Measurements from ENCODE around the gene CDH13. TPM values are rescaled to one million over a fixed set of nuclear protein-coding genes. Genes with fewer than 3 reads are reported as not detected.

The CDH13 gene
- total RNA-seq, 1 experiment from 2014 or later, result 49.3 TPM

- Mint-ChIP-seq H3K4me1 (ENCODE audit: insufficient read depth, unreplicated experiment) (peaks cover 7% of the 10 kb centered on the region), H3K27ac (ENCODE audit: low read depth, unreplicated experiment) (no peak overlapping the region), H3K36me3 (ENCODE audit: insufficient read depth, unreplicated experiment) (peaks cover 4% of the 10 kb centered on the region), H3K4me3 (ENCODE audit: unreplicated experiment) (no peak overlapping the region), H3K9me3 (ENCODE audit: unreplicated experiment) (peaks cover 9% of the 10 kb centered on the region), H3K27me3 (ENCODE audit: insufficient read depth, unreplicated experiment) (no peaks in the 10 kb centered on the region)
- intact Hi-C loops (cut with micrococcal nuclease), result no loop called here
- DNase-seq (ENCODE audit: unreplicated experiment), result no peak
- ChIA-PET CTCF (interaction anchor here (0.8 kb wide), 1 partner anchor 394 kb away, joined by 3 read pairs; no protein-coding TSS in a partner anchor), POLR2A (interaction anchor here (0.6 to 1.4 kb wide), 2 partner anchors 18 to 59 kb away, joined by 3 to 6 read pairs; no protein-coding TSS in a partner anchor)
- TF ChIP-seq CTCF (IDR thresholded peaks at IDR 0.05; ENCODE audit: unreplicated experiment), result no peak
- no TSS peak for BruUV-seq (replicated peaks)
Measured at GRCh38 chr16:83532634-83533033, 905.9 kb downstream of the CDH13 start.

DNA sequence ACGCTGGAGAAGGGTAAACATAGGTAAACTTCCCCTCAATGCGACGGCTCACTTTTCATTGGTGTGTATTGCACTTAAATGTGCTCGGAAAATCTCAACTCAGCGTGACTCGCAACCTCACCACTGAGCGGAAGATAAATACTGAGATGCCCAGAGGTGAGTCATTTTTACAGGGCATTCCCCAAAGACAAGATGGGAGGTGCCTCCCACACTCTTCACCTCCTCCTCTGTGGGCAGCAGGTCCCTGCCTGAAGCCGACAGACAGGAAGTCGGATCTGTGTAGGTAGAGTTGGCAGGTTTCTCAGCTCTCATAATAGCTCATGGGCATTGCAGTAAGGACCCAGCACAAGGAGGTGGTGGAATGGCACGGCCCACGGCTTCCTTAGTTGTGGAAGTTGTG, 906.4 kb downstream of the CDH13 start:
- BruUV-seq (replicated peaks), result no TSS peak
- H3K9me3 Mint-ChIP-seq (ENCODE audit: unreplicated experiment), result peaks cover 9% of the 10 kb centered on the region
- peak overlapping the region; percentile 15 for H3K4me3 Mint-ChIP-seq (ENCODE audit: unreplicated experiment)
- H3K36me3 Mint-ChIP-seq (ENCODE audit: insufficient read depth, unreplicated experiment), result peaks cover 4% of the 10 kb centered on the region
- POLR2A ChIA-PET, result interaction anchor here (0.6 to 1.4 kb wide), 2 partner anchors 18 to 60 kb away, joined by 3 to 6 read pairs; no protein-coding TSS in a partner anchor
- intact Hi-C loops (cut with micrococcal nuclease), result no loop called here
- peak; percentile 87 for DNase-seq (ENCODE audit: unreplicated experiment)
- CTCF ChIA-PET, result no interaction called here
- no peak overlapping the region for H3K27ac Mint-ChIP-seq (ENCODE audit: low read depth, unreplicated experiment)
- H3K4me1 Mint-ChIP-seq (ENCODE audit: insufficient read depth, unreplicated experiment), result peaks cover 7% of the 10 kb centered on the region
- H3K27me3 Mint-ChIP-seq (ENCODE audit: insufficient read depth, unreplicated experiment), result no peaks in the 10 kb centered on the region
- no peak for TF ChIP-seq CTCF (IDR thresholded peaks at IDR 0.05; ENCODE audit: unreplicated experiment)

DNA sequence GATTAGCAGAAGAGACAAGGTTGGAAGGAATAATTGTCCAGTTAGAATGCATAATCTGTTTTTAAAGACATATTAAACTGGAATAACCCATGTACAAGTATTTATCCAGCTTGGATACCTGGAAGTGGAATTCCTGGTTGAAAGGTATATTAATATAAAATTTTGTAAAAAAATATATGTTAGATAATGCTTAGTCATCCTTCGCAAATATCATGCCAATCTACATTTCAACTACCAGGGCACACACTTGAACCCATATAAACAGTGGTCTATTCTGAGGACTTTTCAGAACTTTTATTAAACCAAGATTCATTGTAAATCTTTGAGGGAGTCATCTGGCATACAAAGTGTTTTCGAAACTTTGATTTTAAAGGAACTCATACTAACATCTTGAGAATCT, 911.9 kb downstream of the CDH13 start:
- intact Hi-C loops (cut with micrococcal nuclease), result no loop called here
- DNase-seq (ENCODE audit: unreplicated experiment), result no peak
- TF ChIP-seq CTCF (IDR thresholded peaks at IDR 0.05; ENCODE audit: unreplicated experiment), result no peak
- ChIA-PET CTCF (no interaction called here), POLR2A (no interaction called here)
- no peak overlapping the region for H3K4me3 Mint-ChIP-seq (ENCODE audit: unreplicated experiment)
- H3K27me3 Mint-ChIP-seq (ENCODE audit: insufficient read depth, unreplicated experiment), result no peaks in the 10 kb centered on the region
- BruUV-seq (replicated peaks), result no TSS peak
- peaks cover 9% of the 10 kb centered on the region for H3K9me3 Mint-ChIP-seq (ENCODE audit: unreplicated experiment)
- H3K27ac Mint-ChIP-seq (ENCODE audit: low read depth, unreplicated experiment), result no peak overlapping the region
- no peaks in the 10 kb centered on the region for H3K4me1 Mint-ChIP-seq (ENCODE audit: insufficient read depth, unreplicated experiment)
- peaks cover 4% of the 10 kb centered on the region for H3K36me3 Mint-ChIP-seq (ENCODE audit: insufficient read depth, unreplicated experiment)

- BruUV-seq (replicated peaks), result no TSS peak
- DNase-seq (ENCODE audit: unreplicated experiment), result no peak
- no peaks in the 10 kb centered on the region for H3K4me1 Mint-ChIP-seq (ENCODE audit: insufficient read depth, unreplicated experiment)
- H3K9me3 Mint-ChIP-seq (ENCODE audit: unreplicated experiment), result peaks cover 9% of the 10 kb centered on the region
- TF ChIP-seq CTCF (IDR thresholded peaks at IDR 0.05; ENCODE audit: unreplicated experiment), result no peak
- no peaks in the 10 kb centered on the region for H3K27me3 Mint-ChIP-seq (ENCODE audit: insufficient read depth, unreplicated experiment)
- H3K4me3 Mint-ChIP-seq (ENCODE audit: unreplicated experiment), result no peak overlapping the region
- H3K27ac Mint-ChIP-seq (ENCODE audit: low read depth, unreplicated experiment), result no peak overlapping the region
- peaks cover 4% of the 10 kb centered on the region for H3K36me3 Mint-ChIP-seq (ENCODE audit: insufficient read depth, unreplicated experiment)
- CTCF ChIA-PET, result interaction anchor here (0.7 kb wide), 1 partner anchor 1277 kb away, joined by 3 read pairs; no protein-coding TSS in a partner anchor
- intact Hi-C loops (cut with micrococcal nuclease), result no loop called here
- POLR2A ChIA-PET, result interaction anchor here (0.7 kb wide), 1 partner anchor 22 kb away, joined by 3 read pairs; no protein-coding TSS in a partner anchor
Measured at GRCh38 chr16:83539736-83540490, 913.1 kb downstream of the CDH13 start.

All from MCF 10A (cell line).